ENCODE measurements around the gene TIMP2.

TIMP2 gene

GRCh38 chr17:78804777-78805176, 120.4 kb downstream of the TIMP2 start:
- no peak for DNase-seq

GRCh38 chr17:78803186-78803845, 121.9 kb downstream of the TIMP2 start:
- no peak for DNase-seq

All from fibroblast of upper back skin (primary cell).